Measurements from ENCODE around the gene PTS.

The PTS gene

GRCh38 chr11:112273066-112273465, 46.8 kb downstream of the PTS start:
- no peak for TF ChIP-seq CTCF (IDR thresholded peaks at IDR 0.05; ENCODE audit: extremely low read depth, missing control alignments)
- no peak for DNase-seq (ENCODE audit: low spot score)

GRCh38 chr11:112274007-112274783, 48.0 kb downstream of the PTS start:
- TF ChIP-seq CTCF (IDR thresholded peaks at IDR 0.05; ENCODE audit: extremely low read depth, missing control alignments), result no peak
- no peak for DNase-seq (ENCODE audit: low spot score)

GRCh38 chr11:112277029-112277428, 50.8 kb downstream of the PTS start:
- DNase-seq (ENCODE audit: low spot score), result no peak
- TF ChIP-seq CTCF (IDR thresholded peaks at IDR 0.05; ENCODE audit: extremely low read depth, missing control alignments), result no peak

- DNase-seq (ENCODE audit: low spot score), result no peak
- no peak for TF ChIP-seq CTCF (IDR thresholded peaks at IDR 0.05; ENCODE audit: extremely low read depth, missing control alignments)
These were observed 51.7 kb downstream of the PTS start for GRCh38 chr11:112277941-112278340.

- DNase-seq (ENCODE audit: low spot score), result no peak
These were observed 52.6 kb downstream of the PTS start for GRCh38 chr11:112278803-112279202.

GRCh38 chr11:112279901-112280267, 53.7 kb downstream of the PTS start:
- DNase-seq (ENCODE audit: low spot score), result peak; percentile 75
- peak; percentile 44 for TF ChIP-seq CTCF (IDR thresholded peaks at IDR 0.05; ENCODE audit: extremely low read depth, missing control alignments)

More at GRCh38 chr11:112278803-112279202, 52.6 kb downstream of the PTS start:
- no peak for TF ChIP-seq CTCF (IDR thresholded peaks at IDR 0.05; ENCODE audit: extremely low read depth, missing control alignments)

GRCh38 chr11:112280268-112281126, 54.3 kb downstream of the PTS start:
- TF ChIP-seq CTCF (IDR thresholded peaks at IDR 0.05; ENCODE audit: extremely low read depth, missing control alignments), result peak; percentile 67
- DNase-seq (ENCODE audit: low spot score), result peak; percentile 82

All from GM20000 (cell line).